ENCODE data around the gene DEDD2.

The DEDD2 gene

GRCh38 chr19:42224940-42225717 is 7.7 kb upstream of the DEDD2 start:
- Histone ChIP-seq H3K27me3 (ENCODE audit: insufficient read depth, poor library complexity, severe bottlenecking) (no peaks in the 10 kb centered on the region), H3K27ac (replicated peaks) (no peak overlapping the region), H3K4me3 (replicated peaks; ENCODE audit: insufficient read depth, low read length) (no peak overlapping the region)
- DNase-seq (ENCODE audit: low read depth in 1 of 2, low spot score in 1 of 2) = no peak
- TF ChIP-seq GABPA (IDR thresholded peaks at IDR 0.05; ENCODE audit: low read depth) (no peak), CTCF (IDR thresholded peaks at IDR 0.05; ENCODE audit: insufficient read depth, low read length) (no peak), SPI1 (IDR thresholded peaks at IDR 0.05; ENCODE audit: borderline replicate concordance, low read depth) (no peak), POLR2AphosphoS5 (IDR thresholded peaks at IDR 0.05; ENCODE audit: low read depth) (no peak), REST (IDR thresholded peaks at IDR 0.05; ENCODE audit: insufficient replicate concordance, low read depth) (no peak)

- no peak for DNase-seq (ENCODE audit: low read depth in 1 of 2, low spot score in 1 of 2)
- TF ChIP-seq REST (IDR thresholded peaks at IDR 0.05; ENCODE audit: insufficient replicate concordance, low read depth) = no peak
- TF ChIP-seq CTCF (IDR thresholded peaks at IDR 0.05; ENCODE audit: insufficient read depth, low read length) = no peak
- no peak for TF ChIP-seq POLR2AphosphoS5 (IDR thresholded peaks at IDR 0.05; ENCODE audit: low read depth)
- TF ChIP-seq SPI1 (IDR thresholded peaks at IDR 0.05; ENCODE audit: borderline replicate concordance, low read depth) = no peak
- no peak for TF ChIP-seq GABPA (IDR thresholded peaks at IDR 0.05; ENCODE audit: low read depth)
- Histone ChIP-seq H3K27me3 (ENCODE audit: insufficient read depth, poor library complexity, severe bottlenecking) (no peaks in the 10 kb centered on the region), H3K4me3 (replicated peaks; ENCODE audit: insufficient read depth, low read length) (peak overlapping the region; percentile 95), H3K27ac (replicated peaks) (peak overlapping the region; percentile 80)
Measured at GRCh38 chr19:42220751-42221097, 3.2 kb upstream of the DEDD2 start.

GRCh38 chr19:42219812-42220750 is 2.6 kb upstream of the DEDD2 start, which contains the start of gene ZNF526:
ZNF526 (plus strand) TSS chr19:42220312; CDS start chr19:42224404, 4,092 bp downstream.
- Histone ChIP-seq H3K27ac (replicated peaks) (peak within 1 kb of the TSS; percentile 80), H3K4me3 (replicated peaks; ENCODE audit: insufficient read depth, low read length) (peak within 1 kb of the TSS; percentile 95), H3K27me3 (ENCODE audit: insufficient read depth, poor library complexity, severe bottlenecking) (no peaks in the 10 kb centered on the region)
- no peak for TF ChIP-seq REST (IDR thresholded peaks at IDR 0.05; ENCODE audit: insufficient replicate concordance, low read depth)
- TF ChIP-seq POLR2AphosphoS5 (IDR thresholded peaks at IDR 0.05; ENCODE audit: low read depth) = peak; percentile 77
- no peak for TF ChIP-seq SPI1 (IDR thresholded peaks at IDR 0.05; ENCODE audit: borderline replicate concordance, low read depth)
- no peak for TF ChIP-seq CTCF (IDR thresholded peaks at IDR 0.05; ENCODE audit: insufficient read depth, low read length)
- peak; percentile 98 for DNase-seq (ENCODE audit: low read depth in 1 of 2, low spot score in 1 of 2)

Data from HL-60 (cell line).